ENCODE measurements around the gene PNPLA5.

DNA sequence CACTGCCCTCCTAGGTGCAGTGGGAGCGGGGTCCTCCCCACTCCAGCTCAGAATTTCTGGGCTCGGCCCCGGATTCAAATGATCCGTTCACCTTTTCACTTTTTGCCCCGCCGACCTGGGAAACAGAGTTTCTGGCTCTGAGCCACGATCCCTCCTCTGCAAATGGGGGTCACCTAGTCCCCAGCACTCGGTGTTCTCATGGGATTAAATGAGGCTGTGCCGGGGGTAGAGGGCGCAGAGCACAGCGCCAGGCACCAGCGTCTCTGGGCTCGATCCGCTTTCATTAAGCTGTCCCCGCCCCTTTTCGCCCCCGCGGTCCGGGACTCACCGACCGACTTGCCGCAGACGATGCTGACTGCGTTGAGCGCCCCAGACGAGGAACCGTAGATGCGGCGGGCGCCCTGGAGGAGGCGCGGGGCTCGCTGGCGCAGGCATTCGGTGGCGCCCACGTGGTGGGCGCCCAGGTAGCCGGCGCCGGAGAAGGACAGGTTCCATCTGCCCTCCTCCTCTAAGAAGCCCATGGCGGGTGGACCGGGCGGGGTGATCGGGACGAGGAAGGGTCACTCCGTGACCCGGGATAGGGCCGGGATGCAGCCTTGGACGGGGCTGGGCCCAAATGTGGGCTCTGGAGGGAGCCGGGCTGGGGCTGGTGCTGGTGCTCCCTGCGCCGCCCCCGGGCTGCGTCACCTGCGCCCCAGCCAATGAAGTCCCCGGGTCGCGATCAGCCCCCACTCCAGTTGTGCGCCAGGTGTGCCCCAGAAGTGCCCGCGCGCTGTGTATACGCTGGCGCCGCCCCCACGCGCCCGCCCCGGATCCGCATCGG, at the start of gene PNPLA5:
- TF ChIP-seq, protein P1, sequence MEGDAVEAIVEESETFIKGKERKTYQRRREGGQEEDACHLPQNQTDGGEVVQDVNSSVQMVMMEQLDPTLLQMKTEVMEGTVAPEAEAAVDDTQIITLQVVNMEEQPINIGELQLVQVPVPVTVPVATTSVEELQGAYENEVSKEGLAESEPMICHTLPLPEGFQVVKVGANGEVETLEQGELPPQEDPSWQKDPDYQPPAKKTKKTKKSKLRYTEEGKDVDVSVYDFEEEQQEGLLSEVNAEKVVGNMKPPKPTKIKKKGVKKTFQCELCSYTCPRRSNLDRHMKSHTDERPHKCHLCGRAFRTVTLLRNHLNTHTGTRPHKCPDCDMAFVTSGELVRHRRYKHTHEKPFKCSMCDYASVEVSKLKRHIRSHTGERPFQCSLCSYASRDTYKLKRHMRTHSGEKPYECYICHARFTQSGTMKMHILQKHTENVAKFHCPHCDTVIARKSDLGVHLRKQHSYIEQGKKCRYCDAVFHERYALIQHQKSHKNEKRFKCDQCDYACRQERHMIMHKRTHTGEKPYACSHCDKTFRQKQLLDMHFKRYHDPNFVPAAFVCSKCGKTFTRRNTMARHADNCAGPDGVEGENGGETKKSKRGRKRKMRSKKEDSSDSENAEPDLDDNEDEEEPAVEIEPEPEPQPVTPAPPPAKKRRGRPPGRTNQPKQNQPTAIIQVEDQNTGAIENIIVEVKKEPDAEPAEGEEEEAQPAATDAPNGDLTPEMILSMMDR (IDR thresholded peaks at IDR 0.05) = no peak
- TF ChIP-seq POLR2AphosphoS5 (IDR thresholded peaks at IDR 0.05; ENCODE audit: insufficient read depth in 1 of 2, low read depth in 1 of 2) = no peak
- no peak for TF ChIP-seq POLR2A (IDR thresholded peaks at IDR 0.05)

Data from vagina (tissue), 2 donors.